H1 (cell line): ENCODE data around the gene FDXACB1. TPM values are rescaled to one million over a fixed set of nuclear protein-coding genes. Genes with fewer than 3 reads are reported as not detected.

Source experiments
- CEBPB ChIP-seq: IDR thresholded peaks from 2 replicates; pipeline ENCODE4 v1.6.1; 2012; ENCODE audit warnings: low read depth, low read length
- POLR2A ChIP-seq, 2 experiments: IDR thresholded peaks; 1 replicate in 1 of 2; 2 replicates in 1 of 2; pipeline ENCODE4 v1.6.1; 2011; ENCODE audit warnings: low read depth in 2 of 2, low read length in 2 of 2, mild to moderate bottlenecking in 2 of 2; ENCODE audit errors: control extremely low read depth in 1 of 2
- polyA plus RNA-seq, 7 experiments: library from polyadenylated mRNA; depleted of rRNA in 3 of 7; stranded (reverse) in 5 of 7; unstranded in 2 of 7; fragments of >200 nt in 5 of 7; fragments of 200-250 nt in 2 of 7; gene quantifications; 1 replicate in 5 of 7; 2 replicates in 1 of 7; 4 replicates in 1 of 7; pipeline versions ENCODE4 v1.2.1 to v1.2.3, GENCODE V29; 2011 to 2013; ENCODE audit warnings: missing spikeins in 2 of 7, mixed read lengths in 2 of 7
- total RNA-seq: library from RNA; stranded (reverse); fragmentation: NEBNext Ultra II Directional; extraction: Animal tissue kit (Norgen Biotek cat#: 25700); gene quantifications from 2 replicates; pipeline ENCODE4 v1.2.1, GENCODE V29; 2021
- TF ChIP-seq, protein P1 (sequence below): IDR thresholded peaks from 2 replicates; pipeline ENCODE4 v1.6.1; 2012; ENCODE audit warnings: inconsistent platforms

Gene FDXACB1
- total and polyA plus RNA-seq, 2 of the 8 experiments (the other 6 are each of a cell fraction or from before 2014, with no cell fraction given), result 1.4 to 2.3 TPM

DNA sequence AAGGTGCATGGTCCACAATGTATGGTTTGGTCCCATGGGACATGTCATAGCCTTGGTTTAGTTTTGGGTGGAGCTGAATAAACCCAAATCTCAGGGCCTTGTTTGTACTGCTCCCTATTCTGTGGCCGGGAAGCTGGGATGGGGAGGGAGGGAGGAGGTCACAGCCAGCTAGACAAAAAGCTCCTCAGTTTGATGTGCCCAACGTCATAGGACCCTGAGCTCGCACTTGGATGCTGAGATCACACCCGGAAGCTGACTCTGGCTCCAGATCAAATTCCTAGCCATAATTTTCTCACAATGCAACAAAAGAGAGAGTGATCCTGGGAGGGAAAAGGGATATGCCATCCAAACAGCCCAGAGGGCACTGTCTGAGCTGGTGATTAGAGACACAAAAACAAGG is 35.0 kb upstream of the FDXACB1 start (continued):
- TF ChIP-seq CEBPB (no peak), POLR2A (IDR thresholded peaks at IDR 0.05; ENCODE audit: control extremely low read depth in 1 of 2, low read depth in 2 of 2, low read length in 2 of 2) (no peak)
- TF ChIP-seq, protein P1, sequence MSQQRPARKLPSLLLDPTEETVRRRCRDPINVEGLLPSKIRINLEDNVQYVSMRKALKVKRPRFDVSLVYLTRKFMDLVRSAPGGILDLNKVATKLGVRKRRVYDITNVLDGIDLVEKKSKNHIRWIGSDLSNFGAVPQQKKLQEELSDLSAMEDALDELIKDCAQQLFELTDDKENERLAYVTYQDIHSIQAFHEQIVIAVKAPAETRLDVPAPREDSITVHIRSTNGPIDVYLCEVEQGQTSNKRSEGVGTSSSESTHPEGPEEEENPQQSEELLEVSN, result no peak
